ENCODE measurements around the gene CDH22. TPM values are rescaled to one million over a fixed set of nuclear protein-coding genes. Genes with fewer than 3 reads are reported as not detected.

The CDH22 gene
- total and polyA plus RNA-seq, 2 experiments from 2014 or later = not detected

DNA sequence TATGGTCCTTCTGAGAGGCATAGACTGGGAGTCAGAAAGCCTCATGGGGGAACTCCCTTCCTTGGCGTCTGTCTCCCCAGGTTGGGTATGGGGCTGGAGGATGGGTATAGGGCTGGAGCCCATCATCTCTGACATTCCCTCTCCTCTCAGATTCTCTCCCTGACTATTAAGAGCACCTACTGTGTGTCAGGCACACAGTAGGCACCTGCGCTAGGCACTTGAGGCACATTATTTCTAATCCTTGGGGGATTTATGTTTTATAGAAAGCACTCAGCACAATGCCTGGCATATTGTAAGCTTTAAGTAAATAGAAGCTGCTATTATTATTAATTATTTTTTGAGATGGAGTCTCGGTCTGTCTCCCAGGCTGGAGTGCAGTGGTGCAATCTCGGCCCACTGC is 113.9 kb downstream of the CDH22 start:
- DNase-seq (ENCODE audit: low read depth in 1 of 2, low spot score in 1 of 2) = no peak
- Histone ChIP-seq H3K36me3 (no peaks in the 10 kb centered on the region), H3K9me3 (ENCODE audit: low read depth) (no peaks in the 10 kb centered on the region), H3K4me3 (no peak overlapping the region), H3K4me1 (ENCODE audit: low read depth) (no peaks in the 10 kb centered on the region), H3K27ac (no peak overlapping the region), H3K27me3 (no peaks in the 10 kb centered on the region)
- TF ChIP-seq, protein P1, sequence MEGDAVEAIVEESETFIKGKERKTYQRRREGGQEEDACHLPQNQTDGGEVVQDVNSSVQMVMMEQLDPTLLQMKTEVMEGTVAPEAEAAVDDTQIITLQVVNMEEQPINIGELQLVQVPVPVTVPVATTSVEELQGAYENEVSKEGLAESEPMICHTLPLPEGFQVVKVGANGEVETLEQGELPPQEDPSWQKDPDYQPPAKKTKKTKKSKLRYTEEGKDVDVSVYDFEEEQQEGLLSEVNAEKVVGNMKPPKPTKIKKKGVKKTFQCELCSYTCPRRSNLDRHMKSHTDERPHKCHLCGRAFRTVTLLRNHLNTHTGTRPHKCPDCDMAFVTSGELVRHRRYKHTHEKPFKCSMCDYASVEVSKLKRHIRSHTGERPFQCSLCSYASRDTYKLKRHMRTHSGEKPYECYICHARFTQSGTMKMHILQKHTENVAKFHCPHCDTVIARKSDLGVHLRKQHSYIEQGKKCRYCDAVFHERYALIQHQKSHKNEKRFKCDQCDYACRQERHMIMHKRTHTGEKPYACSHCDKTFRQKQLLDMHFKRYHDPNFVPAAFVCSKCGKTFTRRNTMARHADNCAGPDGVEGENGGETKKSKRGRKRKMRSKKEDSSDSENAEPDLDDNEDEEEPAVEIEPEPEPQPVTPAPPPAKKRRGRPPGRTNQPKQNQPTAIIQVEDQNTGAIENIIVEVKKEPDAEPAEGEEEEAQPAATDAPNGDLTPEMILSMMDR (IDR thresholded peaks at IDR 0.05; ENCODE audit: low read depth, low read length) = no peak

DNA sequence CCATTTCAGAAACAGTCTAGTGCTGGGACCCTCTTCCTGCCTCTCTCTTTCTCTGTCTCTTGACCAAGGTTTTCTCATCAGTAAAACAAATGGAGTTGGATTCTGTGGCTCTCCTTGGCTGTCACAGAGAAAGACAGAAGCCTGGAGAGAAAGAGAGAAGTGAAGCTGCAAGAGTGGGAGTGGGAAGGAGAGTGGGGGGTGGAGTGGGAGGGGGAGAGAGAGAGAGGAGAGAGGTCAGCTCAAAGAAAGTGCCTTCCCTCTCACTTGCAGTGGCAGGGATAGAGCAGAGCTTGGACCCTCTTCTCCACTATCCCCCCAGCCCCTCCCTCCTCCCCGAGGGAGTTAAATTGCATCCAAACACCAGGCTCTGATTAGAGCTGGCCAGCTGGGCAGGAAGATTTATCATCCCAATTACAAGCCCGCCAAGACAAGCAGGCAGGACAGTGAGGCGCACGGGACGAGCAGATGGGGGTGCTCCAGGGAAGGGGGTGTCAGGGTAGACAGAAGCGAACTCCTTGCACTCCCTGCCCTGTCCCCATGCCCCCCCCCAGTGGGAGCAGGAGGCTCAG is 115.8 kb downstream of the CDH22 start:
- no peak for DNase-seq (ENCODE audit: low read depth in 1 of 2, low spot score in 1 of 2)
- Histone ChIP-seq H3K36me3 (no peaks in the 10 kb centered on the region), H3K4me1 (ENCODE audit: low read depth) (no peaks in the 10 kb centered on the region), H3K27ac (no peak overlapping the region), H3K27me3 (no peaks in the 10 kb centered on the region), H3K9me3 (ENCODE audit: low read depth) (no peaks in the 10 kb centered on the region), H3K4me3 (no peak overlapping the region)
- TF ChIP-seq, protein P1 (IDR thresholded peaks at IDR 0.05; ENCODE audit: low read depth, low read length) = no peak

DNA sequence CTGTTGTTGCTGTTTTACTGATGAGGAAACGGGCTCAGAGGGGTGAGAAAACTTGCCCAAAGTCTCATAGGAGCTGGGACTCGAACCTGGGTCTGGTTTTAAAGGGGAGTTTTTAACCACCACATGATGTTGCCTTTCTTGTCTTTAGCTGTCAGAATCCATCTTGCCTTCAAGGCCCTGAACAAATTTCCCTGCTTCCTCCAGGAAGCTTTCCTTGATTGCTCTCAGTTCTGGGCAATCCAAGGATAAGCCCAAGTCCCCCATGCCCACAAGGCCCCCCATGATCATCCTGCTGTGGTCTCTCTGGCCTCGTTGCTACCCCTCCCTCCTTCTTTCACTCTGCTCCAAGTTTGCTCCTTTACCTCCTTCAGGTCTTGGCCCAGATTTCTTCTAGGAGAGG is 116.7 kb downstream of the CDH22 start:
- H3K27me3 ChIP-seq = no peaks in the 10 kb centered on the region
- no peaks in the 10 kb centered on the region for H3K9me3 ChIP-seq (ENCODE audit: low read depth)
- no peaks in the 10 kb centered on the region for H3K36me3 ChIP-seq
- TF ChIP-seq, protein P1 (IDR thresholded peaks at IDR 0.05; ENCODE audit: low read depth, low read length) = no peak
- no peak for DNase-seq (ENCODE audit: low read depth in 1 of 2, low spot score in 1 of 2)
- no peaks in the 10 kb centered on the region for H3K4me1 ChIP-seq (ENCODE audit: low read depth)
- H3K27ac ChIP-seq = no peak overlapping the region
- no peak overlapping the region for H3K4me3 ChIP-seq

DNA sequence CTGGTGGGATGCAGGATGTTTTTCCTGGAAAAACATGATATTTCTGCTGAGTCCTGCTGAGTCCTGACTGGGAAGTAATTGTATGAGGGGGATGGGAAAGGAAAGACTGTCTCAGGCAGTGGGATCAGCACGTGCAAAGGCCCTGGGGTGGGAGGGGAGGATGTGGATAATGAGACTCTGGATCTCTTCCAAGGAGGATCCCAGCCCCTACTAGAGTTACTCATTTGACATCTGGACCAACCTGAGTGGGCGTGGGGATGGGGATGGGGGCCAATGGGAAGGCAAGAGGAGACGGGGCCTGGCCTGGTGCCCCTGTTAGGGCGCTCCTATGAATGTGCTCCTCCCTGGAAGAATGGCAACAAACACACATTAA is 117.1 kb downstream of the CDH22 start:
- Histone ChIP-seq H3K9me3 (ENCODE audit: low read depth) (no peaks in the 10 kb centered on the region), H3K27ac (no peak overlapping the region), H3K4me1 (ENCODE audit: low read depth) (no peaks in the 10 kb centered on the region), H3K4me3 (no peak overlapping the region), H3K36me3 (no peaks in the 10 kb centered on the region), H3K27me3 (no peaks in the 10 kb centered on the region)
- no peak for DNase-seq (ENCODE audit: low read depth in 1 of 2, low spot score in 1 of 2)
- TF ChIP-seq, protein P1 (IDR thresholded peaks at IDR 0.05; ENCODE audit: low read depth, low read length) = no peak

DNA sequence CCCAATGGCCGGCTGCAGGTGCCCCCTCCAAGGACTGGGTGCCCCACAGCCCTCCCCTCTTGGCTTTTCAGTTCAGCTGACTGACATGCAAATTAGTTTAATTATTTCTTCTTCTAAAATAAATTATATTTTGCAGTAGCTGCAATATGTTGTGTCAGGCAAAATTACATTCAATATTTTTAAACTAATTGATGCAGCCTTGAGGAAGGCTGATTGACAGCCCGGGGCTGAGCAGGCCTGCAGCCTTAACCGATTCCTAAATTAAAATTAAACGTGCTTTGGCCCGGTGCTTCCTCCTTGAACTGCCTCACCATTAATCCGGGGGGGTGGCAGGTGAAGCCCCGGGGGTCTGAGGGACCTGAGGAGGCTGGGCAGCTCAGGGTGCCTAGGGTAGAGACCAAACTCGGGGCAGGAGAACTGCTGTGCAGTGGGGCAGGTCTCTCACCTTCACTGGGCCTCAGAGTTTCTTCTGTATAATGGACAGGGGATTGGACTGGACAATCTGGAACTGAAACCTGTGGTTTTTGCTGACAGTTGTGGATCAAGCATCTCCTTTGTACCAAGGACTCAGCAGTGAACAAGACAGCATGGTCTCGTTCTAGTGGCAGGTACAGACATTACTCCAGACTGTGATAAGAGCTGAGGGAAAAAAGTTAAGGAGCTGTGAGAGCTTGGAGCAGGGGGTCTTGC is 117.7 kb downstream of the CDH22 start:
- no peak for DNase-seq (ENCODE audit: low read depth in 1 of 2, low spot score in 1 of 2)
- H3K27ac ChIP-seq = no peak overlapping the region
- H3K27me3 ChIP-seq = no peaks in the 10 kb centered on the region
- TF ChIP-seq, protein P1 (IDR thresholded peaks at IDR 0.05; ENCODE audit: low read depth, low read length) = no peak
- H3K36me3 ChIP-seq = no peaks in the 10 kb centered on the region
- H3K4me3 ChIP-seq = no peak overlapping the region
- no peaks in the 10 kb centered on the region for H3K4me1 ChIP-seq (ENCODE audit: low read depth)
- H3K9me3 ChIP-seq (ENCODE audit: low read depth) = no peaks in the 10 kb centered on the region
